ENCODE measurements around the gene SEZ6L2.
"Not testable (repeated sequence)": the region's sequence is repeated elsewhere in the genome, so short reads cannot be mapped to it uniquely, and the experiment has no call there.

The SEZ6L2 gene

DNA sequence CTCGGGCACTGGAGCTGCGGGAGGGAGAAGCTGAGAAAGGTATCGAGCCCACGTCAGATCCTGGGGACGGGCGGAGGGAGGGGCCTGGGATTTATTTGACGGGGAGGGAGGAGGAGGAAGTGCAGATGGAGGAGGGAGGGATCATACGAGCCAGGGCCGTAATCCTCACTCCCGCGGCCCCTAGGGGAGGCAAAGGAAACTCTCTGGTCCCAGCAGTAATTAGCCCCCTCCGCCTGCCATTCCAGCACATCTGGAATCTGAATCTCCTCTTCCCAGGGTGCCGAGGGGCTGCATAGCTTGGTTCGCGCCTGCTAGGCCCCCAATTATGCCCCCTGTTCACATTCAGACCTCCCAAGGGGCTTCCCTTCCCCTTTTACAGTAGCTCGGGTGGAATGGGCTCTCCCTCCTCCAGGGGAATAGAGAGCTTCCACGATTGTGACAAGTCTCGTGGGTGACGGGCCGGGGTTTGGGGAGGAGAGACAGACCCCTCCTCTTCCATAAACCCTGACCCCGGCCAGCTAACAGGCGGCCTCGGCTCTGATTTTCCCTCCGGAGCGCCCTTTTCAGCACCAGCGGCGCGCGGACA, at the start of gene SEZ6L2:
TSS of gene SEZ6L2 (minus strand) at position 35 of the 586 bp plus-strand sequence. CDS start 531 bp downstream, outside the sequence.
- TF ChIP-seq, protein P1, sequence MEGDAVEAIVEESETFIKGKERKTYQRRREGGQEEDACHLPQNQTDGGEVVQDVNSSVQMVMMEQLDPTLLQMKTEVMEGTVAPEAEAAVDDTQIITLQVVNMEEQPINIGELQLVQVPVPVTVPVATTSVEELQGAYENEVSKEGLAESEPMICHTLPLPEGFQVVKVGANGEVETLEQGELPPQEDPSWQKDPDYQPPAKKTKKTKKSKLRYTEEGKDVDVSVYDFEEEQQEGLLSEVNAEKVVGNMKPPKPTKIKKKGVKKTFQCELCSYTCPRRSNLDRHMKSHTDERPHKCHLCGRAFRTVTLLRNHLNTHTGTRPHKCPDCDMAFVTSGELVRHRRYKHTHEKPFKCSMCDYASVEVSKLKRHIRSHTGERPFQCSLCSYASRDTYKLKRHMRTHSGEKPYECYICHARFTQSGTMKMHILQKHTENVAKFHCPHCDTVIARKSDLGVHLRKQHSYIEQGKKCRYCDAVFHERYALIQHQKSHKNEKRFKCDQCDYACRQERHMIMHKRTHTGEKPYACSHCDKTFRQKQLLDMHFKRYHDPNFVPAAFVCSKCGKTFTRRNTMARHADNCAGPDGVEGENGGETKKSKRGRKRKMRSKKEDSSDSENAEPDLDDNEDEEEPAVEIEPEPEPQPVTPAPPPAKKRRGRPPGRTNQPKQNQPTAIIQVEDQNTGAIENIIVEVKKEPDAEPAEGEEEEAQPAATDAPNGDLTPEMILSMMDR (IDR thresholded peaks at IDR 0.05) = no peak
- peak within 1 kb of the TSS; percentile 82 for H3K4me3 ChIP-seq
- H3K27ac ChIP-seq = peak within 1 kb of the TSS in 1 of 2 donors; percentile 48
- DNase-seq (ENCODE audit: low spot score) = no peak

DNA sequence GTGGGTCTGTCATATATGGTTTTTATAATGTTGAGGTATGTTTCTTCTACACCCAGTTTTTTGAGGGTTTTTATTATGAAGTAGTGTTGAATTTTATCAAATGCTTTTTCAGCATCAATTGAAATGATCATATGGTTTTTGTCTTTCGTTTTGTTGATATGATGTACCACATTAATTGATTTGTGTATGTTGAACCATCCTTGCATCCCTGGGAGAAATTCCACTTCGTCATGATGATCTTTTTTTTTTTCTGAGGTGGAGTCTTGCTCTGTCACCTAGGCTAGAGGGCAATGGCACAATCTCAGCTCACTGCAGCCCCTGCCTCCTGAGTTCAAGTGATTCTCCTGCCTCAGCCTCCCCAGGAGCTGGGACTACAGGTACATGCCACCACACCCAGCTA, 48.5 kb upstream of the SEZ6L2 start:
- no peak for DNase-seq (ENCODE audit: low spot score)
- H3K4me3 ChIP-seq = no peak overlapping the region
- TF ChIP-seq, protein P1 (IDR thresholded peaks at IDR 0.05) = no peak

DNA sequence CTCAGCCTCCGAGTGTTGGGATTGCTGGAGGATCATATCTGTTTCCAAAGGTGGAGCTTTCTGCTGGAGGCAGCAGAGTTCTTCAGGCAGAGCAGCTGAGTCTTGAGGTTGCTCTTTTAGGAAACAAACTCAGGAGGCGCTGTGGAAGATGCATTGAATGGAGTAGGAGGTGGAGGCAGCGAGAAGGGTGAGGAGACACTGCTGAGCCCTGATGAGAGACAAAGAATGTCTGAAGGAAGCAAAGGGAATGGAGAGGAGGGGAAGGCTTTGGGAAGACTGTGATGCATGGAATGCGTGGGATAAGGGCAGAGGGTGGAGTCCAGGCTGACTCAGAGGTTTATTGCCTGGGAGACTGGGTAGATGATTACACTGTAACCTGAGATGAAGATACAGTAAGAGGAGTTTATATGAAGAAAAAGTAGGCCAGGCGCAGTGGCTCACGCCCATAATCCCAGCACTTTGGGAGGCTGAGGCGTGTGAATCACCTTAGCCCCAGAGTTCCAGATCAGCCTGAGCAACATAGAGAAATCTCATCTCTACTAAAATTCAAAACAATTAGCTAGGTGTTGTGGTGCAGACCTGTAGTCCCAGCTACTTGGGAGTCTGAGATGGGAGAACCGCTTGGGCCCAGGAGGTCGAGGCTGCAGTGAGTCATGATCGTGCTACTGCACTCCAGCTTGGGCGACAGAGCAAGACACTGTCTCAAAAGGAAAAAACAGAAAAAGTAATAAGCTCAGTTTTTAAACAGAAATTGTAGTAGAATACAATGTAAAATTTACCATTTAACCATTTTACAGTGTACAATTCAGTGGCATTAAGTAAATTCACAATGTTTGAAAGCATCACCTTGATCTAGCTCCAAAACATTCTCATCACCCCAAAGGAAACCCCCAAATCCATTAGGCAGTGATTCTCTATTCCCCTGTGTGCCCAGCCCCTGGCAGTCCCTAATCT, 44.8 kb upstream of the SEZ6L2 start:
- Histone ChIP-seq H3K27ac (no peak overlapping the region), H3K4me3 (no peak overlapping the region)
- TF ChIP-seq, protein P1 (IDR thresholded peaks at IDR 0.05) = no peak
- no peak for DNase-seq (ENCODE audit: low spot score)

More for the DNA sequence above, 48.5 kb upstream of the SEZ6L2 start:
- H3K27ac ChIP-seq = no peak overlapping the region

DNA sequence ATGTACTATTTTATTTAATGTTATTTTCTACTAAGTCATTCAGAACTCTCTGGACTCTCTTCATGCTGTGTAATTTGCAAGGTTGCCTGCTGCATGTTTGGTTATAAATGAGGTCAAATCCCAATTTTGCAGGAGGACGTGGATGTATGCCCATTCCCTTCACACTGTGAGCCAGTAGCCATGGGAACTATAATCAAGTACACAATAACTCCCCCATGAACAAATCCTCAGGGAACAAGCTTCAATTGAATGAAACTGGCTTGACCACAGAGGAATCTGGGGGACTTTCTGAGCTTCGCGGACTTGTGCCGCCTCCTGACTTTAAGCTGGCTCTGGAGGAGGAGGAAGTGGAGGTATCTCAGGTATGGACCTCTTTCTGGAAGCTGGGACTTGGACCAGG, 41.3 kb upstream of the SEZ6L2 start:
- Histone ChIP-seq H3K4me3 (no peak overlapping the region), H3K27ac (no peak overlapping the region)
- TF ChIP-seq, protein P1 (IDR thresholded peaks at IDR 0.05) = no peak
- DNase-seq (ENCODE audit: low spot score) = no peak

DNA sequence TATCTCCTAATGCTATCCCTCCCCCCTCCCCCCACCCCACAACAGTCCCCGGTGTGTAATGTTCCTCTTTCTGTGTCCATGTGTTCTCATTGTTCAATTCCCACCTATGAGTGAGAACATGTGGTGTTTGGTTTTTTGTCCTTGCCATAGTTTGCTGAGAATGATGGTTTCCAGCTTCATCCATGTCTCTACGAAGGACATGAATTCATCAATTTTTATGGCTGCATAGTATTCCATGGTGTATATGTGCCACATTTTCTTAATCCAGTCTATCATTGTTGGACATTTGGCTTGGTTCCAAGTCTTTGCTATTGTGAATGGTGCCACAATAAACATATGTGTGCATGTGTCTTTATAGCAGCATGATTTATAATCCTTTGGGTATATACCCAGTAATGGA, 32.4 kb upstream of the SEZ6L2 start:
- H3K4me3 ChIP-seq; DNase-seq (ENCODE audit: low spot score); H3K27ac ChIP-seq: not testable (repeated sequence)

DNA sequence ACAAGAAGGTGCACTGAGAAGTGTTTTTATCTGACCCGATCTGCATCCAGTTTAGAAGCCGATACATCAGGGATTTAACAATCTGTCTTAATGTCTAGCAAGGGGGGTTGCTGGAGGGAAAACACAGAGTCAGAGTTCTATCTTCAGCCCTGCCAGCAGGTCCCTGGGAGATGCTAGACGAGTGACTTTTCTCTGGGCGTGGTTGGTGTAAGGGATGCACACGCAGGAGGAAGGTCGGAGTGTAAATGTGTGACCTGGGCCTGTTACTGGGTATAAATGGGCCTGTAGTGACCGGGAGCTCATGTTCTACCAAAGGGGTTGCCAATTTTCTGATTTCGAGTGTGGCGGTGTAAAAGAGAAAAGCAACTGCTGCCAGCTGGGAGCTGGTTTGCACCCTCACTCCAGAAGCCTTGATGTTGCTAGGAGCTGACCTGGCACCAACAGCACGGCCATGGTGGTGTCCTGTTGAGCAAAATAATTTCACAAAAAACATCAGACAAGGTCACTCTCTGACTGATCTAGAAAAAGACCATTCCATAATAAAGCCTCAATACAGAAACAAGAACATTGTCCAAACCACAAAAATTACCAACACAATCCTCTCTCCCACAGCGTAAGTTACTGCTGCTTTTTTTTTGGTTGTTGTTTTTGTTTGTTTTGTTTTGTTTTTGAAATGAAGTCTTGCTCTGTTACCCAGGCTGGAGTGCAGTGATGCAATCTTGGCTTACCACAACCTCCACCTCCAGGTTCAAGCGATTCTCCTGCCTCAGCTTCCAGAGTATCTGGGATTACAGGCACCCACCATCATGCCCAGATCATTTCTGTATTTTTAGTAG, 27.9 kb upstream of the SEZ6L2 start:
- Histone ChIP-seq H3K4me3 (peak overlapping the region; percentile 95), H3K27ac (peak overlapping the region; percentile 68 to 94)
- TF ChIP-seq, protein P1 (IDR thresholded peaks at IDR 0.05) = no peak
- DNase-seq (ENCODE audit: low spot score) = no peak

DNA sequence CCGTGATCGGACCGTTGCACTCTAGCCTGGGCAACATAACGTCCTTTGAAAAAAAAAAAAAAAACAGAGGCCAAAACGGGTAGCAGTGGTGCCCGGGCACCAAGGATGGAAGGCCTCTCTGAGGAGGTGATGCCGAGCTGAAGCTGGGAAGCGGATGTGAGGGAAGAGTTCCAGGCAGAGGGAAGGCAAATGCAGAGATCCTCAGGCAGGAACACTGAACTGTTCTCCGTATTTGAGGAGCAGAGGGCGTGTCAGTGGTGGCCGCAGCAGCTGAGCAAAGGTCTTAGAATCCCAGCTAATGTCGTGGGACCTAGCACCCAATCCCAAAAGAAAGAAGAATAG, 27.3 kb upstream of the SEZ6L2 start:
- Histone ChIP-seq H3K4me3 (peak overlapping the region; percentile 95), H3K27ac (peak overlapping the region; percentile 68 to 94)
- DNase-seq (ENCODE audit: low spot score) = no peak
- TF ChIP-seq, protein P1 (IDR thresholded peaks at IDR 0.05) = no peak
